PFSK-1 (cell line): ENCODE results near the gene EID3.

Experiments used
- POLR2AphosphoS5 ChIP-seq: IDR thresholded peaks from 2 replicates; pipeline ENCODE4 v1.6.1; 2012; ENCODE audit warnings: low read depth, mild to moderate bottlenecking, control low read depth, low read length, moderate library complexity
- REST ChIP-seq, 2 experiments: IDR thresholded peaks; 2 replicates each; pipeline versions ENCODE4 v1.6.1 to v1.8.0; 2011 to 2012; ENCODE audit warnings: low read depth in 2 of 2, low read length in 2 of 2, control low read depth in 1 of 2, inconsistent platforms in 1 of 2, mild to moderate bottlenecking in 1 of 2, moderate library complexity in 1 of 2; ENCODE audit not compliant: insufficient read depth in 1 of 2
- TAF1 ChIP-seq: IDR thresholded peaks from 2 replicates; pipeline ENCODE4 v1.6.1; 2012; ENCODE audit warnings: low read length, control low read depth, borderline replicate concordance; ENCODE audit not compliant: insufficient read depth

- TF ChIP-seq REST (IDR thresholded peaks at IDR 0.05; ENCODE audit: insufficient read depth in 1 of 2, low read depth in 2 of 2, low read length in 2 of 2) (no peak), TAF1 (no peak), POLR2AphosphoS5 (no peak)
Observed at GRCh38 chr12:104340177-104340576, 36.6 kb downstream of the EID3 start.
